ENCODE results near the gene ZNF831.

DNA sequence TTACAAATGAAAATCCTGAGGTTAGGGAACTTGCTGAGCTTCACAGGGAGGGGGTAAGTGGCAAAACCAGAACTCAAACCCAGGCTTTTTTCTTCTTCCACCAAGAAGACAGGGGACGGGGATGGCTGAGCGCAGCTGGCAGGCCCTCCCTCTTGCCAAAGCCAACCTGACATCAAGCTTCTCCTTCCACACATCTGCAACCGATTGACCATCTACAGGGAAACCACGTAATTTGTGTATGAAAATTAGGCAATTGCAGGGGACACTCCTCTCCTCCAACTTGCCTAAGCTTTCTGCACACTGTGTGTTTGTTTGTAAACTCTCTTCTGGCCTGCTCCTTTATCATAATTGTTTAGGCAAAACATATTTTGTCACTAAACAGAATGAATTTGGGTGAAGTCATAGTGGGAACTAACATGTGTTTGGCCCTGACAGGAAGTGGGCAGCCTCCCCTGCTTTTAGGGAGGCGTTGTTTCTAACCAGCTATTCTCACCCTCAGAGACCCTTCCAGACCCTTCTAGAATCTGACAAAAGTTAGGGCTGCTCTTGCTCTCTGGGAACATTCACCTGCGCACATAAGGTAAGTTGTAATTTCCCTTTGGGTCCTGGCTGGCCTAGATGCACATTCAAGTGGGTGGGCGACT lies 18.9 kb downstream of the ZNF831 start:
- TF ChIP-seq, protein P1, sequence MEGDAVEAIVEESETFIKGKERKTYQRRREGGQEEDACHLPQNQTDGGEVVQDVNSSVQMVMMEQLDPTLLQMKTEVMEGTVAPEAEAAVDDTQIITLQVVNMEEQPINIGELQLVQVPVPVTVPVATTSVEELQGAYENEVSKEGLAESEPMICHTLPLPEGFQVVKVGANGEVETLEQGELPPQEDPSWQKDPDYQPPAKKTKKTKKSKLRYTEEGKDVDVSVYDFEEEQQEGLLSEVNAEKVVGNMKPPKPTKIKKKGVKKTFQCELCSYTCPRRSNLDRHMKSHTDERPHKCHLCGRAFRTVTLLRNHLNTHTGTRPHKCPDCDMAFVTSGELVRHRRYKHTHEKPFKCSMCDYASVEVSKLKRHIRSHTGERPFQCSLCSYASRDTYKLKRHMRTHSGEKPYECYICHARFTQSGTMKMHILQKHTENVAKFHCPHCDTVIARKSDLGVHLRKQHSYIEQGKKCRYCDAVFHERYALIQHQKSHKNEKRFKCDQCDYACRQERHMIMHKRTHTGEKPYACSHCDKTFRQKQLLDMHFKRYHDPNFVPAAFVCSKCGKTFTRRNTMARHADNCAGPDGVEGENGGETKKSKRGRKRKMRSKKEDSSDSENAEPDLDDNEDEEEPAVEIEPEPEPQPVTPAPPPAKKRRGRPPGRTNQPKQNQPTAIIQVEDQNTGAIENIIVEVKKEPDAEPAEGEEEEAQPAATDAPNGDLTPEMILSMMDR (IDR thresholded peaks at IDR 0.05; ENCODE audit: low read depth, low read length, poor library complexity, severe bottlenecking): no peak
- no peak for TF ChIP-seq EZH2phosphoT487 (IDR thresholded peaks at IDR 0.05; ENCODE audit: borderline replicate concordance, low read length)
